GM21528 (cell line): ENCODE data around the gene PDCD5.

Experiments used
- ATAC-seq: cut with Tn5 transposase; IDR thresholded peaks from one replicate; pipeline ENCODE4 v1.9.1; 2021; ENCODE audit warnings: mild to moderate bottlenecking, moderate library complexity; ENCODE audit not compliant: unreplicated experiment, low FRiP score

The PDCD5 gene

GRCh38 chr19:32627714-32628270 is 46.8 kb downstream of the PDCD5 start:
- ATAC-seq, result no peak

- ATAC-seq, result no peak
Observed at GRCh38 chr19:32630338-32630737, 49.3 kb downstream of the PDCD5 start.

- ATAC-seq, result no peak
Observed at GRCh38 chr19:32631381-32631780, 50.4 kb downstream of the PDCD5 start.
